SK-N-SH (cell line): ENCODE measurements around the gene TMEM30A. TPM values are rescaled to one million over a fixed set of nuclear protein-coding genes. Genes with fewer than 3 reads are reported as not detected.

Source experiments
- CTCF ChIA-PET: fragments of 300-600, 350-600 bp; formaldehyde crosslinking; extraction: SDS; loops from one replicate; lab custom pipeline; 2021; lab: Yijun Ruan, JAX
- POLR2A ChIA-PET: fragments of 350-600 bp; sonication (Branson Sonifier 250); formaldehyde crosslinking; extraction: SDS; loops from one replicate; lab custom pipeline; 2020; ENCODE audit warnings: antibody characterized with exemption, inconsistent platforms; lab: Yijun Ruan, JAX
- DNase-seq: peaks from one replicate; pipeline ENCODE4 v3.0.0; 2012
- H2AFZ ChIP-seq: fragments of 200-600 bp; sonication (generic); 2 replicates; pipeline ENCODE4 v1.8.1; 2016; ENCODE audit warnings: antibody characterized with exemption, mild to moderate bottlenecking, low read depth
- H3F3A ChIP-seq: fragments of 200-600 bp; sonication (generic); replicated peaks from 2 replicates; pipeline ENCODE3; 2016; ENCODE audit warnings: antibody characterized with exemption, mild to moderate bottlenecking; ENCODE audit not compliant: insufficient read depth
- H3K27ac ChIP-seq, 2 experiments: fragments of 200-500 bp in 1 of 2; fragments of 200-600 bp in 1 of 2; sonication (Bioruptor generic) in 1 of 2; sonication (generic), shearing (Covaris generic) in 1 of 2; 2 replicates each; pipeline versions ENCODE4 v1.5.1 to v1.6.1; 2014 to 2016; ENCODE audit warnings: low read depth in 2 of 2, inconsistent platforms in 1 of 2, low read length in 1 of 2, mild to moderate bottlenecking in 1 of 2, mixed read lengths in 1 of 2
- H3K27me3 ChIP-seq: fragments of 200-600 bp; sonication (generic), shearing (Covaris generic); 2 replicates; pipeline ENCODE4 v1.6.1; 2016; ENCODE audit warnings: mixed run types; ENCODE audit not compliant: insufficient read depth
- H3K36me3 ChIP-seq, 2 experiments: fragments of 200-500 bp in 1 of 2; fragments of 200-600 bp in 1 of 2; sonication (Bioruptor generic) in 1 of 2; sonication (generic) in 1 of 2; replicated peaks in 1 of 2; 2 replicates each; pipeline versions ENCODE3 to v1.5.1; 2014 to 2016; ENCODE audit warnings: low read length in 1 of 2, mild to moderate bottlenecking in 1 of 2; ENCODE audit not compliant: insufficient read depth in 2 of 2, control insufficient read depth in 1 of 2
- H3K4me1 ChIP-seq, 2 experiments: fragments of 200-500 bp in 1 of 2; fragments of 200-600 bp in 1 of 2; sonication (Bioruptor generic) in 1 of 2; sonication (generic), shearing (Covaris generic) in 1 of 2; 2 replicates each; pipeline versions ENCODE4 v1.5.1 to v1.6.1; 2014 to 2016; ENCODE audit warnings: low read depth in 1 of 2, low read length in 1 of 2, mixed run types in 1 of 2; ENCODE audit not compliant: insufficient read depth in 2 of 2, control insufficient read depth in 1 of 2
- H3K4me2 ChIP-seq: fragments of 200-600 bp; sonication (generic), shearing (Covaris generic); 2 replicates; pipeline ENCODE4 v1.6.1; 2017; ENCODE audit warnings: mixed run types
- H3K4me3 ChIP-seq, 2 experiments: fragments of 200-500 bp in 1 of 2; fragments of 200-600 bp in 1 of 2; sonication (Bioruptor generic) in 1 of 2; sonication (generic), shearing (Covaris generic) in 1 of 2; 2 replicates each; pipeline versions ENCODE4 v1.5.1 to v1.8.1; 2014 to 2016; ENCODE audit warnings: low read depth in 2 of 2, inconsistent platforms in 1 of 2, low read length in 1 of 2, mild to moderate bottlenecking in 1 of 2, mixed read lengths in 1 of 2, moderate library complexity in 1 of 2
- H3K79me2 ChIP-seq: fragments of 200-600 bp; sonication (generic); 2 replicates; pipeline ENCODE4 v1.8.1; 2017; ENCODE audit warnings: mild to moderate bottlenecking; ENCODE audit not compliant: insufficient read depth
- H3K9ac ChIP-seq: fragments of 200-600 bp; sonication (generic); 2 replicates; pipeline ENCODE4 v1.6.1; 2017; ENCODE audit warnings: mixed run types
- H3K9me2 ChIP-seq: fragments of 200-600 bp; sonication (generic); 2 replicates; pipeline ENCODE4 v1.6.1; 2017; ENCODE audit warnings: mixed run types
- H3K9me3 ChIP-seq: fragments of 200-600 bp; sonication (generic); 2 replicates; pipeline ENCODE4 v1.6.1; 2017; ENCODE audit warnings: mixed run types, mild to moderate bottlenecking, moderate library complexity
- H4K20me1 ChIP-seq: fragments of 200-600 bp; sonication (generic); 2 replicates; pipeline ENCODE4 v1.6.1; 2017; ENCODE audit warnings: mild to moderate bottlenecking, mixed run types; ENCODE audit not compliant: insufficient read depth
- CHD2 ChIP-seq: fragments of 150-350 bp; IDR thresholded peaks from 2 replicates; pipeline ENCODE4 v1.6.1; 2018; ENCODE audit warnings: low read length; ENCODE audit not compliant: partially characterized antibody
- ELF1 ChIP-seq: IDR thresholded peaks from 2 replicates; pipeline ENCODE4 v1.4.0; 2012
- FOXJ3 ChIP-seq: sonication (generic); formaldehyde crosslinking; IDR thresholded peaks from 2 replicates; pipeline ENCODE4 v1.5.1; 2020; ENCODE audit warnings: mild to moderate bottlenecking, missing genetic modification reagents
- GABPA ChIP-seq: IDR thresholded peaks from 2 replicates; pipeline ENCODE4 v1.4.0; 2012; ENCODE audit warnings: low read depth, mild to moderate bottlenecking
- IRF3 ChIP-seq: fragments of 150-350 bp; IDR thresholded peaks from 2 replicates; pipeline ENCODE4 v1.6.1; 2016; ENCODE audit warnings: mild to moderate bottlenecking, low read depth, low read length
- MAX ChIP-seq: IDR thresholded peaks from 2 replicates; pipeline ENCODE4 v1.4.0; 2012; ENCODE audit warnings: low read depth
- PBX3 ChIP-seq: IDR thresholded peaks from 2 replicates; pipeline ENCODE4; 2012
- POLR2AphosphoS5 ChIP-seq: IDR thresholded peaks from 2 replicates; pipeline ENCODE4 v1.6.1; 2012; ENCODE audit warnings: low read depth, low read length
- REST ChIP-seq: IDR thresholded peaks from 2 replicates; pipeline ENCODE4 v1.6.1; 2012; ENCODE audit warnings: mild to moderate bottlenecking, low read depth, low read length, moderate library complexity
- TAF1 ChIP-seq: IDR thresholded peaks from 2 replicates; pipeline ENCODE4 v1.6.1; 2012; ENCODE audit warnings: low read depth, mild to moderate bottlenecking, low read length, moderate library complexity, borderline replicate concordance
- TCF12 ChIP-seq: IDR thresholded peaks from 2 replicates; pipeline ENCODE4 v1.4.0; 2012
- WGBS: methylation state at CpG from one replicate; pipeline ENCODE4 v1.1.6; 2017; ENCODE audit warnings: low lambda C conversion rate; 5-methylcytosine and 5-hydroxymethylcytosine counted together
- polyA plus RNA-seq, 3 experiments: library from polyadenylated mRNA; depleted of rRNA; stranded (reverse); fragments of >200 nt; gene quantifications; 2 replicates each; pipeline ENCODE4 v1.2.3, GENCODE V29; 2012
- TF ChIP-seq, protein P1 (sequence below): IDR thresholded peaks from 2 replicates; pipeline ENCODE4 v1.4.0; 2012; ENCODE audit warnings: low read depth, borderline replicate concordance
- TF ChIP-seq, protein P2 (sequence below): IDR thresholded peaks from 2 replicates; pipeline ENCODE4 v1.4.0; 2012; ENCODE audit warnings: low read depth, borderline replicate concordance

The TMEM30A gene
- polyA plus RNA-seq, 1 of the 3 experiments (the other 2 are of a cell fraction) = 22.8 TPM

DNA sequence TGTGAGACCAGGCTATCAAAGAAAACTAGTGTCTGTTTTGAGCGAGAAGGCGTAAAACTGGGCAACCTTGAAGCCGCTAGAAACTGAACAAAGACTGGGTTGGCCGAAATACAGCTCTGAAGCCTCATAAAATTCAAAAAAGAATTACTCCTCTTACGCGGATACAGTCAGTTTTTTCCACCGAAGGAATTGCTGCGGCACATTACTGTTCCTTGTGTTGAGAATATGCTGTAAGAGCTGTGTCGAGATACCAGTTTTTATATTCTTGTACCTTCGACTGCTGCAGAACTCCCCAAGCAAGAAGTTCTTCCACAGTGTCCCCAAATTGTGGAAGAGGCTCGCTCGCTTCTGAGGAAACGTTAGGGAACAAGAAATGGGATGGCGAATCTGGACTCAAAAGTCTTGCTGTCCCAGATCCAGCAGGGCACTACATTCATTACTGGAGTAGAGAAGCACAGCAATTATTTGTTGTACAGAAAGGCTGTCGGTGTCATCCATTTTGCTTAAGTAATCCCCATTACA lies 40.5 kb downstream of the TMEM30A start:
- 17% methylated on average over 15 of the region's 15 CpGs for WGBS
- peak; percentile 2 for DNase-seq
- peak overlapping the region; percentile 93 to 95 for H3K27ac ChIP-seq
- ChIA-PET CTCF (interaction anchor here (0.6 to 1.5 kb wide), 8 partner anchors 14 to 283 kb away, joined by 3 to 8 read pairs (median 3); no protein-coding TSS in a partner anchor), POLR2A (interaction anchor here (1.3 kb wide), 1 partner anchor 358 kb away, joined by 7 read pairs; the partner anchor contains the start of gene SENP6)
- no peaks in the 10 kb centered on the region for H3K9me3 ChIP-seq
- TF ChIP-seq REST (no peak), IRF3 (no peak), TCF12 (no peak), FOXJ3 (CRISPR knock-in tag) (no peak), ELF1 (no peak), PBX3 (no peak), MAX (no peak)
- no peaks in the 10 kb centered on the region for H3K9me2 ChIP-seq
- H3F3A ChIP-seq = peaks cover 5% of the 10 kb centered on the region
- H3K79me2 ChIP-seq = peaks cover 42% of the 10 kb centered on the region
- H3K4me3 ChIP-seq = peak overlapping the region; percentile 97 to 100
- peak overlapping the region; percentile 83 for H3K4me2 ChIP-seq
- peaks cover 17% of the 10 kb centered on the region for H4K20me1 ChIP-seq
- H3K27me3 ChIP-seq = no peaks in the 10 kb centered on the region
- H3K4me1 ChIP-seq = peaks cover 0 to 7% of the 10 kb centered on the region in 2 experiments; a peak in 2 of 4 replicates
- H2AFZ ChIP-seq = peak overlapping the region; percentile 97
- peaks cover 19 to 26% of the 10 kb centered on the region in 2 experiments for H3K36me3 ChIP-seq
- peak overlapping the region; percentile 92 for H3K9ac ChIP-seq

- Histone ChIP-seq H3K9me3 (no peaks in the 10 kb centered on the region), H2AFZ (peak within 1 kb of the TSS; percentile 97), H3K27me3 (no peaks in the 10 kb centered on the region), H3K4me2 (peak within 1 kb of the TSS; percentile 83), H3K9ac (peak within 1 kb of the TSS; percentile 92), H4K20me1 (peaks cover 17% of the 10 kb centered on the region), H3K4me3 (peak within 1 kb of the TSS; percentile 97 to 100), H3K27ac (peak within 1 kb of the TSS; percentile 93 to 95), H3K36me3 (peaks cover 23 to 31% of the 10 kb centered on the region in 2 experiments), H3K79me2 (peaks cover 47% of the 10 kb centered on the region), H3F3A (peaks cover 5% of the 10 kb centered on the region), H3K4me1 (peaks cover 0 to 7% of the 10 kb centered on the region in 2 experiments; a peak in 2 of 4 replicates), H3K9me2 (no peaks in the 10 kb centered on the region)
- peak; percentile 76 for DNase-seq
- ChIA-PET POLR2A (interaction anchor here (1.0 to 1.3 kb wide), 2 partner anchors 358 to 360 kb away, joined by 3 to 7 read pairs; partner anchors contain the start of gene SENP6), CTCF (interaction anchor here (0.6 to 1.5 kb wide), 8 partner anchors 15 to 284 kb away, joined by 3 to 8 read pairs (median 3); no protein-coding TSS in a partner anchor)
- under 1% methylated on average over 31 of the region's 36 CpGs for WGBS
- TF ChIP-seq TCF12 = peak; percentile 41; the same call in 1 of the 2 replicates
- TF ChIP-seq CHD2 = peak; percentile 95
- peak; percentile 97 for TF ChIP-seq GABPA
- peak; percentile 97 for TF ChIP-seq POLR2AphosphoS5
- TF ChIP-seq TAF1 = peak; percentile 95
- TF ChIP-seq, protein P1, sequence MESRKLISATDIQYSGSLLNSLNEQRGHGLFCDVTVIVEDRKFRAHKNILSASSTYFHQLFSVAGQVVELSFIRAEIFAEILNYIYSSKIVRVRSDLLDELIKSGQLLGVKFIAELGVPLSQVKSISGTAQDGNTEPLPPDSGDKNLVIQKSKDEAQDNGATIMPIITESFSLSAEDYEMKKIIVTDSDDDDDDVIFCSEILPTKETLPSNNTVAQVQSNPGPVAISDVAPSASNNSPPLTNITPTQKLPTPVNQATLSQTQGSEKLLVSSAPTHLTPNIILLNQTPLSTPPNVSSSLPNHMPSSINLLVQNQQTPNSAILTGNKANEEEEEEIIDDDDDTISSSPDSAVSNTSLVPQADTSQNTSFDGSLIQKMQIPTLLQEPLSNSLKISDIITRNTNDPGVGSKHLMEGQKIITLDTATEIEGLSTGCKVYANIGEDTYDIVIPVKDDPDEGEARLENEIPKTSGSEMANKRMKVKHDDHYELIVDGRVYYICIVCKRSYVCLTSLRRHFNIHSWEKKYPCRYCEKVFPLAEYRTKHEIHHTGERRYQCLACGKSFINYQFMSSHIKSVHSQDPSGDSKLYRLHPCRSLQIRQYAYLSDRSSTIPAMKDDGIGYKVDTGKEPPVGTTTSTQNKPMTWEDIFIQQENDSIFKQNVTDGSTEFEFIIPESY = peak; percentile 86
- TF ChIP-seq, protein P2, sequence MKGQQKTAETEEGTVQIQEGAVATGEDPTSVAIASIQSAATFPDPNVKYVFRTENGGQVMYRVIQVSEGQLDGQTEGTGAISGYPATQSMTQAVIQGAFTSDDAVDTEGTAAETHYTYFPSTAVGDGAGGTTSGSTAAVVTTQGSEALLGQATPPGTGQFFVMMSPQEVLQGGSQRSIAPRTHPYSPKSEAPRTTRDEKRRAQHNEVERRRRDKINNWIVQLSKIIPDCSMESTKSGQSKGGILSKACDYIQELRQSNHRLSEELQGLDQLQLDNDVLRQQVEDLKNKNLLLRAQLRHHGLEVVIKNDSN = peak; percentile 77
Measured at GRCh38 chr6:75243333-75244062, 41.1 kb downstream of the TMEM30A start, which contains the start of gene COX7A2. TSS of gene COX7A2 (minus strand) at chr6:75243801. CDS start at chr6:75243734, 67 bp downstream.
